Adrenal gland (tissue), 12 donors: ENCODE results near the gene NDUFS5. TPM values are rescaled to one million over a fixed set of nuclear protein-coding genes. Genes with fewer than 3 reads are reported as not detected.
"Not testable (repeated sequence)": the region's sequence is repeated elsewhere in the genome, so short reads cannot be mapped to it uniquely, and the experiment has no call there.

ENCODE experiments used
- DNase-seq, 7 donors: peaks; one replicate each; pipeline ENCODE4 v3.0.0-alpha.2; 2019 to 2020
- H3K27ac ChIP-seq, 5 donors: fragments of 200-600 bp; sonication (generic) in 4 of 5; 1 replicate in 3 of 5; 2 replicates in 2 of 5; pipeline versions ENCODE4 v1.5.1 to v1.8.0; 2016 to 2020; ENCODE audit warnings: mild to moderate bottlenecking in 1 of 5
- H3K27me3 ChIP-seq: fragments of 200-600 bp; 2 replicates; pipeline ENCODE4 v1.8.0; 2021
- H3K36me3 ChIP-seq, 2 donors: fragments of 200-600 bp; replicated peaks in 1 of 2; 1 replicate in 1 of 2; 2 replicates in 1 of 2; pipeline versions ENCODE4 v1.5.1 to v1.8.0; 2018 to 2022
- H3K4me1 ChIP-seq, 2 donors: fragments of 200-600 bp; replicated peaks in 1 of 2; 1 replicate in 1 of 2; 2 replicates in 1 of 2; pipeline versions ENCODE4 v1.5.1 to v1.8.0; 2018 to 2021
- H3K4me3 ChIP-seq, 4 donors: fragments of 200-600 bp; sonication (generic) in 3 of 4; one replicate each; pipeline ENCODE4 v1.5.1; 2016 to 2018
- H3K9me3 ChIP-seq, 3 donors: fragments of 200-600 bp; sonication (generic) in 1 of 3; replicated peaks in 1 of 3; 1 replicate in 2 of 3; 2 replicates in 1 of 3; pipeline versions ENCODE4 v1.5.1 to v1.8.0; 2016 to 2021
- POLR2A ChIP-seq, 2 donors: fragments of 450-650 bp; IDR thresholded peaks; one replicate each; pipeline ENCODE4 v1.6.1; 2017; ENCODE audit warnings: antibody characterized with exemption in 2 of 2, mild to moderate bottlenecking in 2 of 2, moderate library complexity in 1 of 2
- WGBS, 4 donors: extraction: QIAGEN DNeasy Blood & Tissue Kit in 2 of 4; methylation state at CpG; one replicate each; pipeline versions ENCODE4 v1.1.5 to v1.1.7; 2013 to 2017; 5-methylcytosine and 5-hydroxymethylcytosine counted together
- intact Hi-C, 2 donors: fragments of 100-400 bp; cut with DNase I; formaldehyde crosslinking; loops; one replicate each; pipeline versions ENCODE4 v1.14.1 to v1.15.0; 2022 to 2023
- polyA plus RNA-seq, 3 donors: library from polyadenylated mRNA; stranded (reverse); fragments of 200-250 nt in 2 of 3; fragments of 350-450 nt in 1 of 3; fragmentation: Illumina TruSeq in 1 of 3; extraction: RNeasy Lipid Tissue Mini Kit (QIAGEN cat#74804) in 1 of 3; gene quantifications; one replicate each; pipeline ENCODE4 v1.2.3, GENCODE V29; 2013 to 2014
- total RNA-seq, 9 donors: library from RNA; depleted of rRNA in 4 of 9; stranded (reverse); fragments of >200 nt in 4 of 9; fragments of 120-200 nt in 1 of 9; fragmentation: NEBNext Ultra II Directional in 1 of 9; extraction: Animal tissue kit (Norgen Biotek cat#: 25700) in 1 of 9; gene quantifications; one replicate each; pipeline versions ENCODE4 v1.1.0 to v1.2.4, GENCODE V29; 2013 to 2023
- TF ChIP-seq, protein P1 (sequence below), 6 experiments: fragments of 450-650 bp in 4 of 6; fragments of 200-600 bp in 2 of 6; sonication (generic) in 1 of 6; IDR thresholded peaks; 1 replicate in 5 of 6; 2 replicates in 1 of 6; pipeline versions ENCODE4 v1.5.1 to v1.8.0; 2016 to 2021; ENCODE audit warnings: antibody characterized with exemption in 6 of 6, mild to moderate bottlenecking in 2 of 6, moderate library complexity in 1 of 6
- donor health status: healthy with polysubstance abuse.
- donor health status: Bipolar disorder and iron deficiency.
- donor health status: DM: yes; HTN: yes; CAD: no.
- donor health status: DM: no; HTN: no; CAD: no.
- donor health status: DM: no; HTN: no; CAD: no.
- donor health status: DM: yes; HTN: yes; CAD: no.

NDUFS5 gene
- total and polyA plus RNA-seq, 12 donors = 201 to 1,638 (median 408) TPM

DNA sequence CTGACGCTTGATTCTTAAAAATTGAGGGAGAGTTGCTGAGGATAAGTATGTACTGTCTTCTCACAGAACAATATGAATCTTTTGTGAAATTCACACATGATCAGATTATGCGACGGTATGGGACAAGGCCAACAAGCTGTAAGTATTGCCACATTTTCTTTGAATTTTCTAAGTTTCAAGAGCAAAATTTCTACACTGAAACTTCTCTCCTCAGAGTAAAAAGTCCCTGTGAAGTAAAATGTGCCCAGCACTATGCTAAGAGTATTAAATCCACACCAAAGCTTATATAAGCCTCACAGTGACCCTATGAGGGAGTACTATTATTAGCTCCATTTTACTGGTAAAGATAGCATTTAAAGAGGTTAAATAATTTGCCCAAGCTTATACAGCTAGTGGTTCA, 22.9 kb upstream of the NDUFS5 start:
- peak overlapping the region in 2 of 5 donors; percentile 50 to 68 for H3K27ac ChIP-seq
- no peak for DNase-seq
- TF ChIP-seq POLR2A (IDR thresholded peaks at IDR 0.05) = no peak
- TF ChIP-seq, protein P1, sequence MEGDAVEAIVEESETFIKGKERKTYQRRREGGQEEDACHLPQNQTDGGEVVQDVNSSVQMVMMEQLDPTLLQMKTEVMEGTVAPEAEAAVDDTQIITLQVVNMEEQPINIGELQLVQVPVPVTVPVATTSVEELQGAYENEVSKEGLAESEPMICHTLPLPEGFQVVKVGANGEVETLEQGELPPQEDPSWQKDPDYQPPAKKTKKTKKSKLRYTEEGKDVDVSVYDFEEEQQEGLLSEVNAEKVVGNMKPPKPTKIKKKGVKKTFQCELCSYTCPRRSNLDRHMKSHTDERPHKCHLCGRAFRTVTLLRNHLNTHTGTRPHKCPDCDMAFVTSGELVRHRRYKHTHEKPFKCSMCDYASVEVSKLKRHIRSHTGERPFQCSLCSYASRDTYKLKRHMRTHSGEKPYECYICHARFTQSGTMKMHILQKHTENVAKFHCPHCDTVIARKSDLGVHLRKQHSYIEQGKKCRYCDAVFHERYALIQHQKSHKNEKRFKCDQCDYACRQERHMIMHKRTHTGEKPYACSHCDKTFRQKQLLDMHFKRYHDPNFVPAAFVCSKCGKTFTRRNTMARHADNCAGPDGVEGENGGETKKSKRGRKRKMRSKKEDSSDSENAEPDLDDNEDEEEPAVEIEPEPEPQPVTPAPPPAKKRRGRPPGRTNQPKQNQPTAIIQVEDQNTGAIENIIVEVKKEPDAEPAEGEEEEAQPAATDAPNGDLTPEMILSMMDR (IDR thresholded peaks at IDR 0.05) = no peak
- H3K9me3 ChIP-seq = no peaks in the 10 kb centered on the region
- peaks cover 0 to 92% of the 10 kb centered on the region in 2 donors for H3K36me3 ChIP-seq
- peaks cover 13 to 16% of the 10 kb centered on the region in 2 donors for H3K4me1 ChIP-seq
- no peak overlapping the region for H3K4me3 ChIP-seq
- no peaks in the 10 kb centered on the region for H3K27me3 ChIP-seq
- WGBS, 4 donors = 41 to 63% (median 46%) methylated on average over 3 of the region's 3 CpGs
- intact Hi-C loops = no loop called here

DNA sequence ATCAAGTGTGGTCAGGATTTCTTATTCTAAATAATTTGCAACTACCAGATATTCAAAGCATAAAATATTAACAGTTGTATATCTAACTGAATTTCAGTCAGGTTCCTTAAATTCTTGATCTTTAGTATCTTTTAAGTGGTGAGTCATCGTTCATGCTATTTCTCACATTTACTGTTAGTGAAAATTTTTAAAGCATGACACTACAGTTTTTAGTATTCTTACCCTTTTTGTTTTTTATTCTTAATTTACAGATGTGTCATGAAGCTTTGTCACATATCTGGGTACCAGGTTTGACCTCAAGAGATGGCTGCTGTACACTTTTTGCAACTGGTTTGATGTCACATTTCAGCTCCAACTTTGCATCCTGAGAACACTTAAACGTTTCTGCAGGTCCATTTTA, 22.4 kb upstream of the NDUFS5 start:
- DNase-seq = no peak
- Histone ChIP-seq H3K27me3 (no peaks in the 10 kb centered on the region), H3K9me3 (no peaks in the 10 kb centered on the region), H3K4me3 (no peak overlapping the region), H3K36me3 (peaks cover 0 to 90% of the 10 kb centered on the region in 2 donors), H3K4me1 (peaks cover 13 to 16% of the 10 kb centered on the region in 2 donors), H3K27ac (peak overlapping the region in 1 of 5 donors; percentile 68)
- no peak for TF ChIP-seq POLR2A (IDR thresholded peaks at IDR 0.05)
- TF ChIP-seq, protein P1 (IDR thresholded peaks at IDR 0.05) = no peak
- intact Hi-C loops = no loop called here
- 54 to 58% (median 57%) methylated on average over 2 of the region's 2 CpGs for WGBS, 4 donors

DNA sequence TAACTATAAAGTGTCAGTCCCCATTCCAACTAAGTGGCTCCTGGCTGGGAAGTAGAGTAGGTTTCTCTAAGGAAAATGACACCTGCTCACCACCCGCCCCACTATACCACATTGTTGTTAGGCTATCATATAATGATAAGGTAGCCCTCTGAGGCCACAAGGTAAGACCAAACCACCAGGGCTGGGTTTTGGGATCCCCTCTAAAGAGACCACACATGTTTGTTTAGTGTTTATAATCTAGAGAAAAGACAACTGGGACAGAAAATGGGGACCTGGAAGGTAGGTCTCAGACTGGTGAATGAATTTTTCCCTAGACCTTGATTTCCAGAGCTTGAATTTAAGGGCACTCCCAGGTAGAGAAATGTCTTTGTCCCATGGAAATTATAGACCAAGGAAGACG, 19.9 kb upstream of the NDUFS5 start:
- 65 to 98% (median 80%) methylated on average over 2 of the region's 2 CpGs for WGBS, 4 donors
- Histone ChIP-seq H3K4me1 (peaks cover 13 to 16% of the 10 kb centered on the region in 2 donors), H3K27me3 (no peaks in the 10 kb centered on the region), H3K36me3 (peaks cover 0 to 89% of the 10 kb centered on the region in 2 donors), H3K27ac (no peak overlapping the region), H3K4me3 (no peak overlapping the region), H3K9me3 (no peaks in the 10 kb centered on the region)
- intact Hi-C loops = no loop called here
- no peak for TF ChIP-seq POLR2A (IDR thresholded peaks at IDR 0.05)
- TF ChIP-seq, protein P1 (IDR thresholded peaks at IDR 0.05) = no peak
- DNase-seq = no peak

DNA sequence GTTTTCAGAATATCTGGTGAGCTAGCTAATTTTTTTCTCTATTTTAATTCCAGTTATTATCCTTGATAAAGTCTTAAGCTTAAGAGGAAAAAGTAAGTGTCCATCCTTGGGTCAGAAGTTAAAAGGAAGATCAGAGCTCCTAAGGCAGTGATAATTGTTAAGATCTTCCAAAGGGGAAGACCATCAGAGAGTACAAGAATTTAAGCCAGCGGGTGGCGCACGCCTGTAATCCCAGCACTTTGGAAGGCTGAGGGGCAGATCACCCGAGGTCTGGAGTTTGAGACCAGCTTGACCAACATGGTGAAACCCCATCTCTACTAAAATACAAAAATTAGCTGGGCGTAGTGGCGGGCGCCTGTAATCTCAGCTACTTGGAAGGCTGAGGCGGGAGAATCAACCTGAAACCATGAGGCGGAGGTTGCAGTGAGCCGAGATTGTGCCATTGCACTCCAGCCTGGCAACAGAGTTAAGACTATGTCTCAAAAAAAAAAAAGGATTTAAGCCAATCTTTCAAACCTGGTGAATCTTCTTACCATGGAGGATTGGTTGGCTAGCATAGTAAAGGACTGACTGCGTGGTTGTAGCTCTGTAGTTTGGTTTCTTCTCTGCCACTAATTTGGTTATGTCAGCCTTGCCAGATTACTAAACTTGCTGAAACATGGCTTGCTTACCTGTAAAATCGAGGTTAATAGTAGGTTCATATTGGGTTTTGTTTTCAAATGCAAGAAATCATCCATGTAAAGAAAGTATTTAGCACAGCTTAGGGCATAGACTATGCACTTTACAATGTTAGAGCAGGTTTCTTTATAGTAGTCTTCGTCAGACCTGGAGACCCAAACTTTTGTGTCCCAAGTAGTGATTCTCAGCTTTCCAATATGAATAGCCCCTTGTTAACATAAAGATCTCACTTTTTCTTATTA, 19.2 kb upstream of the NDUFS5 start:
- intact Hi-C loops = no loop called here

DNA sequence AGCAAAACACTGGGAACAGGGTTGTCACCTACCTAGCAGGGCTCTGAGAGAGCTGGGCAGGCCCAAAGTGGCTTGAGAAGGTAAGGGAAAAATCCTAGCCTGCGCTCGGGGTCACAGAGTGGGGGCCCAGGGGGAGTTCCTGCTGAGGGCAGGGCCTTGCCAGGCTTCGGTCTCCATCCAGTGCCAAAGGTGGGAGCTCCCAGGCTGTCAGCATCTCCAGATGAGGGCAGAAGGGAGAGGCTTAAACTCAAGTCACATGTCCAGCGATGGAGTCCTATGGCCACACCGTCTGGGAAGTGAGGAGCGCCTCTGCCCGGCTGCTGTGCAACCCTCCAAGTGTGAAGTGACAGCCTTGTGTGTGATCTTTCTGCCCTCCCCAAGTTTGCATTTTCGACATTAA, 11.2 kb upstream of the NDUFS5 start:
- H3K36me3 ChIP-seq = peaks cover 0 to 13% of the 10 kb centered on the region in 2 donors
- H3K4me1 ChIP-seq, DNase-seq, H3K4me3 ChIP-seq, H3K27ac ChIP-seq, intact Hi-C loops, H3K27me3 ChIP-seq, H3K9me3 ChIP-seq: not testable (repeated sequence)
- WGBS, 4 donors = 89 to 93% (median 92%) methylated on average over 8 of the region's 8 CpGs

More for the DNA sequence above, 19.2 kb upstream of the NDUFS5 start:
- TF ChIP-seq, protein P1 (IDR thresholded peaks at IDR 0.05) = no peak
- TF ChIP-seq POLR2A (IDR thresholded peaks at IDR 0.05) = no peak
- WGBS, 4 donors = 91 to 96% (median 95%) methylated on average over 13 of the region's 13 CpGs
- DNase-seq = no peak
- Histone ChIP-seq H3K4me3 (no peak overlapping the region), H3K9me3 (no peaks in the 10 kb centered on the region), H3K27ac (no peak overlapping the region), H3K4me1 (peaks cover 13 to 16% of the 10 kb centered on the region in 2 donors), H3K36me3 (peaks cover 0 to 82% of the 10 kb centered on the region in 2 donors), H3K27me3 (no peaks in the 10 kb centered on the region)
